GM12878 (cell line): ENCODE results near the gene LMLN. TPM values are rescaled to one million over a fixed set of nuclear protein-coding genes. Genes with fewer than 3 reads are reported as not detected.

Experiments used
- ATAC-seq: fragments of 200-7000 bp; cut with Tn5 transposase; 3 replicates; pipeline ENCODE4 v1.9.1; 2020; ENCODE audit warnings: mild to moderate bottlenecking, moderate library complexity
- BruUV-seq: library from RNA; stranded (reverse); fragments of 400-500 nt; replicated peaks from 2 replicates; lab custom pipeline; 2021; lab: Mats Ljungman, UMichigan
- CTCF ChIA-PET: fragments of 300-600 bp; sonication (Branson Sonifier 250); formaldehyde crosslinking; extraction: SDS; loops from one replicate; lab custom pipeline; 2021; ENCODE audit warnings: inconsistent platforms; lab: Yijun Ruan, JAX
- POLR2A ChIA-PET: fragments of 350-600 bp; formaldehyde crosslinking; extraction: SDS; loops from one replicate; lab custom pipeline; 2021; ENCODE audit warnings: inconsistent platforms; lab: Charles Lee
- RAD21 ChIA-PET: fragments of 300-600 bp; sonication (Branson Sonifier 250); formaldehyde crosslinking; loops from one replicate; lab custom pipeline; 2023; ENCODE audit warnings: antibody characterized with exemption; ENCODE audit not compliant: unreplicated experiment; lab: Charles Lee
- SMC1A ChIA-PET: fragments of 300-600 bp; sonication (Branson Sonifier 250); formaldehyde crosslinking; loops from one replicate; lab custom pipeline; 2023; ENCODE audit not compliant: unreplicated experiment, uncharacterized antibody; lab: Charles Lee
- DNase-seq: peaks from one replicate; pipeline ENCODE4 v3.0.0-alpha.2; 2011; ENCODE audit warnings: low read depth, low spot score
- FAIRE-seq: peaks from 3 replicates; lab custom pipeline; 2011; peaks lifted over from hg19 to GRCh38; lab: Jason Lieb, UNC
- H2AFZ ChIP-seq: 2 replicates; pipeline ENCODE4 v1.6.0; 2011; ENCODE audit warnings: low read depth, low read length, control low read depth; ENCODE audit not compliant: control insufficient read depth
- H3K27ac ChIP-seq: 2 replicates; pipeline ENCODE4 v1.5.1; 2011; ENCODE audit warnings: control low read depth; ENCODE audit not compliant: control insufficient read depth, insufficient read depth
- H3K27me3 ChIP-seq, 2 experiments: replicated peaks in 1 of 2; 2 replicates each; pipeline versions ENCODE4 v1.6.0 to v1.6.1; 2011; ENCODE audit warnings: low read length in 1 of 2; ENCODE audit not compliant: control insufficient read depth in 2 of 2, insufficient read depth in 2 of 2
- H3K36me3 ChIP-seq, 2 experiments: 2 replicates each; pipeline ENCODE4 v1.5.1; 2011; ENCODE audit warnings: low read length in 1 of 2; ENCODE audit not compliant: control insufficient read depth in 2 of 2, insufficient read depth in 2 of 2
- H3K4me1 ChIP-seq: 2 replicates; pipeline ENCODE4 v1.6.1; 2011; ENCODE audit warnings: mild to moderate bottlenecking, low read length, moderate library complexity, mixed read lengths; ENCODE audit not compliant: control insufficient read depth, insufficient read depth
- H3K4me2 ChIP-seq: 2 replicates; pipeline ENCODE4 v1.6.0; 2011; ENCODE audit warnings: control low read depth; ENCODE audit not compliant: control insufficient read depth, insufficient read depth
- H3K4me3 ChIP-seq: fragments of 200-600 bp; sonication (generic); 2 replicates; pipeline ENCODE4 v1.5.1; 2016
- H3K79me2 ChIP-seq: 2 replicates; pipeline ENCODE4 v1.6.0; 2011; ENCODE audit warnings: low read length; ENCODE audit not compliant: control insufficient read depth, insufficient read depth
- H3K9ac ChIP-seq: 2 replicates; pipeline ENCODE4 v1.8.0; 2011; ENCODE audit warnings: low read length, control low read depth, mixed read lengths; ENCODE audit not compliant: control insufficient read depth, insufficient read depth
- H3K9me3 ChIP-seq: replicated peaks from 3 replicates; pipeline ENCODE4 v1.5.1; 2011; ENCODE audit warnings: mild to moderate bottlenecking, low read length; ENCODE audit not compliant: control insufficient read depth, insufficient read depth
- H4K20me1 ChIP-seq: 2 replicates; pipeline ENCODE4 v1.6.0; 2011; ENCODE audit not compliant: control insufficient read depth, insufficient read depth
- BACH1 ChIP-seq: fragments of 450-650 bp; IDR thresholded peaks from 2 replicates; pipeline ENCODE4 v1.6.1; 2017; ENCODE audit warnings: mild to moderate bottlenecking, borderline replicate concordance
- RELA ChIP-seq: fragments of 450-650 bp; IDR thresholded peaks from 2 replicates; pipeline ENCODE4 v1.8.0; 2014; ENCODE audit warnings: borderline replicate concordance; ENCODE audit not compliant: partially characterized antibody
- WGBS: methylation state at CpG from one replicate; pipeline ENCODE4 v1.1.6; 2016; ENCODE audit warnings: low lambda C conversion rate; ENCODE audit not compliant: insufficient replicate concordance, insufficient coverage; ENCODE audit errors: missing lambda C conversion rate; 5-methylcytosine and 5-hydroxymethylcytosine counted together
- in situ Hi-C: fragments of 300-500 bp; cut with MboI; formaldehyde crosslinking; loops from 9 replicates; pipeline ENCODE4 v1.14.3; 2018; ENCODE audit warnings: mixed read lengths
- intact Hi-C: fragments of 100-400 bp; cut with micrococcal nuclease; formaldehyde crosslinking; loops from one replicate; pipeline ENCODE4 v1.14.2; 2022; ENCODE audit not compliant: unreplicated experiment
- polyA plus RNA-seq, 11 experiments: library from polyadenylated mRNA; depleted of rRNA in 4 of 11; unstranded in 6 of 11; stranded (reverse) in 5 of 11; fragments of >200 nt; fragmentation: Nextera tagmentation in 4 of 11; fragmentation: Illumina TruSeq in 1 of 11; extraction: Ambion mirVana in 4 of 11; extraction: Trizol in 1 of 11; gene quantifications; 1 replicate in 1 of 11; 2 replicates in 10 of 11; pipeline versions ENCODE4 v1.2.1 to v1.2.3, GENCODE V29; 2011 to 2016; ENCODE audit warnings: inconsistent platforms in 2 of 11, missing spikeins in 2 of 11, low read depth in 1 of 11
- total RNA-seq, 4 experiments: library from RNA; depleted of rRNA in 3 of 4; stranded (reverse); fragments of >200 nt in 3 of 4; fragmentation: Illumina TruSeq in 1 of 4; extraction: Trizol in 1 of 4; gene quantifications; 2 replicates each; pipeline versions ENCODE4 v1.2.1 to v1.2.3, GENCODE V29; 2013 to 2021
- TF ChIP-seq, protein P1 (sequence below): IDR thresholded peaks from 2 replicates; pipeline ENCODE4 v1.6.1; 2012; ENCODE audit warnings: mild to moderate bottlenecking, low read depth, low read length

LMLN gene
- total and polyA plus RNA-seq, 10 of the 15 experiments (the other 5 are each of a cell fraction or from before 2014, with no cell fraction given): 0.02 to 1.7 (median 0.81) TPM

DNA sequence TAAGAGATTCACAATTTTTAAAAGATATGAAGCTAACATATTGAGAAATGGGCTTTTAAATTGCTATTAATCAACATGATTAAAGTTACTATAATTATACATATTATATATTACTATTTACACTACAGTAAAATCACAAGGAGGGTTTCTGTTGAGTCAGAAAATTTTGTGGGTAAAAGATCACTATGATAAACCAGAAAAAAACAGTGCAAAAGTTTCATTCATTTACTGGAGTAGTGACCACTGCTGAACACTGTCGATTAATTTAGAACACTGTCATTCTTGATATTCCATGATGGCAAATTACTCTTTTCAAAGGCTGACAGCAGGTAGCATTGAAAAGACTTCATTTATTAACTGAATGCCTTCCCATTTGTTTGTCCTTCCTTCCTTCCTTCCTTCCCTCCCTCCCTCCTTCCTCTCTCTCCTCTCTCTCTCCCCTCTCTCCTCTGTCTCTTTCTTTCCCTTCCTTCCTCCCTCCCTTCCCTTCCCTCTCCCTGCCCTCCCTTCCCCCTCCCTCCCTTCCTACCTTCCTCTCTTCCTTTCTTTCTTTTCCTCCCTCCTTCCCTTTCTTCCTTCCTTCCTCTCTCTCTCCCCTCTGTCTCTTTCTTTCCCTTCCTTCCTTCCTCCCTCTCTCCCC lies 19.2 kb upstream of the LMLN start:
- FAIRE-seq (no peak), ATAC-seq (no peak)

More for the DNA sequence above, 19.2 kb upstream of the LMLN start:
- Histone ChIP-seq H2AFZ (no peak overlapping the region), H3K4me3 (no peak overlapping the region), H3K9ac (no peak overlapping the region), H3K9me3 (no peaks in the 10 kb centered on the region), H3K27ac (no peak overlapping the region), H3K79me2 (no peaks in the 10 kb centered on the region), H3K27me3 (no peaks in the 10 kb centered on the region), H4K20me1 (no peaks in the 10 kb centered on the region), H3K4me2 (no peak overlapping the region), H3K4me1 (no peaks in the 10 kb centered on the region), H3K36me3 (no peaks in the 10 kb centered on the region)
- CTCF ChIA-PET: interaction anchor here (1.0 kb wide), 2 partner anchors 31 to 35 kb away, joined by 3 to 4 read pairs; no protein-coding TSS in a partner anchor
- no peak for DNase-seq
- BruUV-seq: no TSS peak
- in situ Hi-C loops: no loop called here
- POLR2A ChIA-PET: no interaction called here
- 0% methylated on average over 1 of the region's 1 CpG for WGBS
- SMC1A ChIA-PET: interaction anchor here (2.2 kb wide), 1 partner anchor 35 kb away, joined by 14 read pairs; no protein-coding TSS in a partner anchor
- TF ChIP-seq RELA: no peak
- no peak for TF ChIP-seq BACH1
- TF ChIP-seq, protein P1, sequence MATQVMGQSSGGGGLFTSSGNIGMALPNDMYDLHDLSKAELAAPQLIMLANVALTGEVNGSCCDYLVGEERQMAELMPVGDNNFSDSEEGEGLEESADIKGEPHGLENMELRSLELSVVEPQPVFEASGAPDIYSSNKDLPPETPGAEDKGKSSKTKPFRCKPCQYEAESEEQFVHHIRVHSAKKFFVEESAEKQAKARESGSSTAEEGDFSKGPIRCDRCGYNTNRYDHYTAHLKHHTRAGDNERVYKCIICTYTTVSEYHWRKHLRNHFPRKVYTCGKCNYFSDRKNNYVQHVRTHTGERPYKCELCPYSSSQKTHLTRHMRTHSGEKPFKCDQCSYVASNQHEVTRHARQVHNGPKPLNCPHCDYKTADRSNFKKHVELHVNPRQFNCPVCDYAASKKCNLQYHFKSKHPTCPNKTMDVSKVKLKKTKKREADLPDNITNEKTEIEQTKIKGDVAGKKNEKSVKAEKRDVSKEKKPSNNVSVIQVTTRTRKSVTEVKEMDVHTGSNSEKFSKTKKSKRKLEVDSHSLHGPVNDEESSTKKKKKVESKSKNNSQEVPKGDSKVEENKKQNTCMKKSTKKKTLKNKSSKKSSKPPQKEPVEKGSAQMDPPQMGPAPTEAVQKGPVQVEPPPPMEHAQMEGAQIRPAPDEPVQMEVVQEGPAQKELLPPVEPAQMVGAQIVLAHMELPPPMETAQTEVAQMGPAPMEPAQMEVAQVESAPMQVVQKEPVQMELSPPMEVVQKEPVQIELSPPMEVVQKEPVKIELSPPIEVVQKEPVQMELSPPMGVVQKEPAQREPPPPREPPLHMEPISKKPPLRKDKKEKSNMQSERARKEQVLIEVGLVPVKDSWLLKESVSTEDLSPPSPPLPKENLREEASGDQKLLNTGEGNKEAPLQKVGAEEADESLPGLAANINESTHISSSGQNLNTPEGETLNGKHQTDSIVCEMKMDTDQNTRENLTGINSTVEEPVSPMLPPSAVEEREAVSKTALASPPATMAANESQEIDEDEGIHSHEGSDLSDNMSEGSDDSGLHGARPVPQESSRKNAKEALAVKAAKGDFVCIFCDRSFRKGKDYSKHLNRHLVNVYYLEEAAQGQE: no peak
- intact Hi-C loops: no loop called here
- RAD21 ChIA-PET: no interaction called here
